HG03103 (cell line): ENCODE results near the gene CAPZB.

Source experiments
- ATAC-seq: cut with Tn5 transposase; IDR thresholded peaks from one replicate; pipeline ENCODE4 v1.9.1; 2021; ENCODE audit warnings: low read depth; ENCODE audit not compliant: unreplicated experiment

The CAPZB gene

DNA sequence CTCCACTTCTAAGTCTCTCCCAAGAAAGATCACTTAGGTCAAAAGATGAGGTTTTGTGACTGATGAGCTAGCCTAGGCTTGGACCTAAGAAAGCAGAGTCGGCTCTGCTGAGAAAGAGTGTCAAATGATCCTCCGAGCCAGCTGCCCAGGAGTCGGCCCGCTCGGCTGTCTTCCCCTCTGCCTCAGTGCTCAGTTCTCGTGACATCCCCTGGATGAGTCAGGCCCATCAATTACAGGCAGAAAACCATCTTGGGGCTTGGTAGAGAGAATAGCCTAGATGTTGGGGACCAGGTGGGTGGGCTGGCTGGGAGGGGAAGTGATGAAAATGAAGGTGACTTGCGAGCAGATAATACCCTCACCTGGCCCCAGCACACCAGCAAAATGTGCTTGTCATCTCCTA lies 112.7 kb downstream of the CAPZB start:
- no peak for ATAC-seq

DNA sequence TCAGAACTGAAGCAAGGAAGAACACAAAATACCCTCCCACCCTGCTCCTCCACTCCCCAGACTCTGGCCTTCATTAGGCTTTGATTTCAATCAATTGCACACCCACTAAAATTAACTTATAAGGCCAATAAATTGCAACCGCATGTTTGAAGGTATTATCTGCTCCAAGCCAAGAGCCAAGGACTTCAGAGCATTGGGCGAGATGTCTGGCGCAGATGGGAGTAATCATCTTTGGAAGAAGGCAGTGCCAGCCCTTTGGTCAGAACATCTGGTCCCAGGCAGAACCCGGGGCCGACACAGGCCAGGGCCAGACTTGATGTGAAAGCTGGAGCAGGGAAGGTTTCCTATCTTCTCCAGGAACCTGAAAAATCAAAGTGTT lies 113.2 kb downstream of the CAPZB start:
- no peak for ATAC-seq

DNA sequence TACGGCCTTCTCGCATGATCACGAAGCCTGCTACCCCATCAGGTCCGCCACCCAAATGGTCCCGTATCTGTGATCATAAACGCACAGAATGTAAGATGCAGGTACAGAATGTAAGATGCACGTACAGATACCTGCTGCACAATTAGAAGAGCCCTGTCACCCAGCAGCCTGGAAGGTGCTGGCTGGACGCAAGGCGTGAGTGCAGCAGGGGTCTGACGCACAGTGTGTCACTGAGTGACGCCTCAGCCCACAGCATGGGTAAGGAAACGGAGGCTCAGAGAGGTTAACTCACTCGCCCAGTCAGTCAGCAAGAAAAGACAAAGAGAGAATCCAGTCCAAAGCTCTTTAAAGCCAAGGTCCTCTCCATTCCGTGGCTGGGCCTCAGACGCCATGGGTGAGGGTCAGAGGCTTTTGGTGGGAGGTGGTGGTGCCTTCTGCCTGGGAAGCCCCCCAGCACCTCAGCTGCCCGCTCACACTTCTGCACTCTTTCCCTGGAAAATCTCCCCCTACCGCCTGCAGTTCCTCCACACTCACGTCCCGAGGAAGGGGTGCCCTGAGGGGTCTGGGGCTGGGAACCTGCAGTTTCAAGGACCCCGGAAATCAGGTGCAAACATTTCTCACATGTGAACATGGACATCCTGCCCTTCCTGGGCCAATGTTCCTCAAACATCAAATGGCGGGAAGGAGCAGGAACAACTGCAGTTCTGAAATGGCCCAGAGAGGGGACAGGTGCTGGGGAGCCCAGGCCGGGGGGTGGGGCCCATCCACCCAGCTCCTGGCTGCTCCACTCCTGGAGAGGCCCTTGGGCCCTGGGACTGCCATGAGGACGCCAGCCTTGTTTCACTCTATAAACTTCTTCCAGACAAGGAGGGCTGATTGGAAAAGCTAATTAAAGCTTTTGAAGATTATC lies 113.9 kb downstream of the CAPZB start:
- ATAC-seq = no peak

DNA sequence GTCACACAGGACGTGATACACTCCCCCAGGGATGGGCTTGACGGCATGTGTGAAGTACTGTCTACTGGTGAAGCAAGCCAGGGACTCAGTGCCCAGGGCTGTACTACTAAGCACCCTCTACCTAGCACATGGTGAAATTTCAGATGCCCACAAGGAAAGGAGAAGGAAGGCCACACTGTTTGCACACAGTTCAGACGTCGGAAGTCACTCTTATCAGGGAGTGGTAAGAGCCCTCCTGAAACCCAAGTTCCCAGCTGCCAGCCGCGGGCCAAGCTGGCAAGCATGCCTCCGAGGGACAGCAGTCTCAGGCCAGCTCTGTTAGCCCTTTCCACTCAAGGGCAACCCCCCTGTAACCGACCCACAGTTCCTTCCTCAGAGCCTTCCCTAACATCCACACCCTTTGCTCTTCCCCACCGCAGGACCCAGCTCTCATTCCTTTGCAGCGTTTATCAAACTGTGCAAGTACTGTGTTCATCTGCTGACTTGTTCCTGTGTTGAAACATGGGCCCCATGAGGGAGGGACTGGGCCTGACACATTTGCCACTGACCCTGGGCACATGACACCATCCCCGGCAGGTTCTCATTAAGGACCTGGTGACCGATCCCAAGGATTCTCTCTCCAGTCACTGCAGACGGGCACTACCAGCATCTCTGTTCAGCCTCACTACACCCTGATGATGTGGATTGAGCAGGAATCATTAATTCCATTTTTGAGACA lies 114.7 kb downstream of the CAPZB start:
- ATAC-seq = no peak

DNA sequence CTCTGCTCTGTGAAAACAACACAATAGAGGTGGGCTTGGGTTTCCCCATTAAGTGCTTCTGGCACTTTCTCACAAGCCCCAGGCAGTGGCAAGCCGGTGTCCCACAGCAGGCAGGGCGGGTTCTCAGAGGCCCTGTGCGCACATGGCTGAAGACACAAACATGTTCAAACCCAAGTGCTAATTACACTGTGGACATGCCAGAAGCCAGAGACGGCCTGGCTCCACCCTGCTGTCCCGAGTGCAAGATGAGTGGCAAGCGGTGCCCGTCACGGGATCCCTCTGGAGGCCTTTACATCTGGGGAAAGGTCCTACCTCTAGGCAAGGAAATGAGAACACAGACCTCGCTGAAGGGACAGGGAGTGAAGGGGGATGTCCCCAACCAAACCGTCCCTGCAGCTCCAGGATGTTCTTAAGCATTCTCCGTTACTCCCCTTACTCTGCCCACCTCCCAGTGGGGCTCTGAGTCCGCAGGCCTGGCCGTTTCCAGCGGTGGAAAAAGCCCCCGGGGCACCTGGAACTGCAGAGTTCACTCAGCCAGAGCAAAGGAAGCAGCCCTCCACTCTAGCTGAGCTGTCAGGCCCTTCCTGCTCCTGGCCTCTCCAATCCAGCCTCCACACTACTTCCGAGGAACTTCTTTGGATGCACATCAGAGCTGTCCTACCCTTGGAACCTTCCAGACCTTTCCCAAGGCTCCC lies 115.8 kb downstream of the CAPZB start:
- ATAC-seq = no peak

DNA sequence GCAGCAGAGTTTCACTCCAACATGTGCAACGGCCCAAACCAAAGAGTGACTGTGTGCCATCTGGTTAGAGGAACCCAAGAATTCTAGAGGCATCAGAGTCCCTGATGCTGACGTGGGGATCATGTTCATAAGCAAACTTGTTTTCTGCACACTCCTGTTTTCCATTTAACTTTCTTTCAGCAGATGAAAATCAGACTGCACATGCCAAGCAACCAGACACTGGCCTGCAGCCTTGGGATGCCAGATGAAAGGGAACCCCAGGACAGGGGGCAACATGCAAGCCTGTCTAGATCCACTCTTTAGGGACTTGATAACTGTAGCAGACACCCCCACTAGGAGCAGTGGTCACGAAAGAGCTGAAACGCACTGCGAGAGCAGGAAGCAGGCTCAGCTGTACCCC lies 116.4 kb downstream of the CAPZB start:
- no peak for ATAC-seq

DNA sequence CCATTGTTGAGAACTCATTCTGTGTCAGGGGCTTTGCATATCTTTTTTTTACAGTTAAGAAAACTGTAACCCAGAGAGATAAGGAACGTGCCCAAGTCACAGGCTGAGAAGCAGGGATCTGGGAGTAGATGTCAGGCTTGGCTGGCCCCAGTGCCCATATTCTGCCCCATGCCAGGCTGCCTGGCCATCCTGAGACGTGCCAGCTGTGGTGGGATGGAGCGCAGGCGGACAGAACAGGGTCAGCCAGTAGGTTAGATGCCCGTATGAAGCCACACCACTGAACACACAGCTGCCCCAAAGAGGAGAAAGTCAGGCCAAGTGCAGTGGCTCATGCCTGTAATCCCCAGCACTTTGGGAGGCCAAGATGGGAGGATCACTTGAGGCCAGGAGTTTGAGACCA lies 117.3 kb downstream of the CAPZB start:
- ATAC-seq = no peak

DNA sequence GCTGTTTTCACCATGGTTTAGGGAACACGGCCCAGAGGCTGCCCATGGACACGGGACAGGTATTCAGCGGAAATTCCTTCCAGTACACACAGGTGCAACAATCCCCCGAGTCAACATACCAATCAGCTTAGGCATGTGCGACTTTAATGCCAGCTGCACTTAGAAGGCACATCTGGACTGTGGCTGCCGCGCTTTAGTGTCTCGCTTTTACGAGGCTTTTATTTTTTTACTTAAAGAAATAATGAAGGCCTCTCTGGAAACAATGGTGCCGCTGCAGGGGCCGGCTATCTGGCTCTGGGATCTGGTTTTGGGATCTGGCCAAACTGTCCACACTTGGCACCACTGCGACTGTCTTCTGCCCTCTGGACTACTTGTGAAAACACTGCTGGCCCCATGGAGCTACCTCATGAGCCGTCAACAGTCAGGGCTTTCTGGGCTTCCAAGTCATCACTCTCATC lies 117.7 kb downstream of the CAPZB start:
- no peak for ATAC-seq

DNA sequence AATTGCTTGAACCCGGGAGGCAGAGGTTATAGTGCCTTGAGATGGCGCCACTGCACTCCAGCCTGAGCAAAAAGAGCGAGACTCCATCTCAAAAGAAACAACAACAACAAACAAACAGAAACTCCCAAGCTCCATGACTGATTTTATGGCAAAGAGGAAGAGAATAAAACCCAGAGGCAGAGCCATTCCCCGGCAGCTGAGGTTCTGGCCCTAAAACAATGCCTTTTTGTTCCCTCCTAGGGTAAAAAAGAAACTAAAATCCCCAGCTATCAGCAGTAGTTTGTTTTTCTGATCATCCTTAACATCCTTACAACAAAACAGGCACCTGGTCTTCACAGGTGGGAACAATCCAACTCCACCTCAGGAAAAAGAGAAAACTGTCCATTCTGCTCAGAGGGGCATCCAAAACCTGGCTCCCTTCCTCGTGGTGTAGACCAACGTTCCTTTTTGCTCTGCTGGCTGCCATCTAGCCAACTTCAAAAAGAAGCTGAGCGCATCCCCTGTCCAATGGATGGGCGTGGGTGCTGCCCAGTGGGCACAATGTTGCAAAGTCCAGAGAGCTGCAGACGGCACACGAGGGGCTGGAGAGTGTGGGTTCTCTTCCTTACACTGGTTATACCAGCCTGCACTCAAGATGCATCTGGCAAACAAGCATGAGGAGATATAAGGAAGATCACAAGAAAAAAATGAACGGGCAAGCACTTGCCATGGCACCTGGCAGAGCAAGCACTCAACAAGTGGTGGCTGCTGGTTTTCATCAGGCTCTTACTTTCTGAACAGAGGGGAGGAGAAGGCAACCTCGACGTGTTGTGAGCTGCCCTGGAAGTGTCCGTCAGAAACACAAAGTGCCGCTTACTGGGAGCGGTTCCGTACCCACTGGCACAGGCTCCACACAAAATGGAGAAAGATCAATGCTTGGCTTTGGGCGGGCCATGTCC lies 118.5 kb downstream of the CAPZB start:
- no peak for ATAC-seq

DNA sequence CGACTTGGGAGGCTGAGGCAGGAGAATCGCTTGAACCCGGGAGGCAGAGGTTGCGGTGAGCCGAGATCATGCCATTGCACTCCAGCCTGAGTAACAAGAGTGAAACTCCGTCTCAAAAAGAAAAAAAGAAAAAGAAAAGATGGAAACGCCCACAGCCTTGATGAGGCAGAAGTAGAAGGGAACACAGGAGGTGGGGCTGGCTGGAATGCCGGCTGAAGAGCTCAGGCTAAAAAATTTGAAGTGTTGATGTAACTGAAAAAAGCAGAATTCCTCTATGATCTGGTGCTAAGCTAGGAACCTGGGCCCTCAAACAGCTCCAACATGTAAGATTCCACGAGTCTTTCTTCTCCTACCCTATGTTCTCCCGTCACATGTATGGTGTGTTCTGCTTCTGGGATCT lies 119.6 kb downstream of the CAPZB start:
- no peak for ATAC-seq

DNA sequence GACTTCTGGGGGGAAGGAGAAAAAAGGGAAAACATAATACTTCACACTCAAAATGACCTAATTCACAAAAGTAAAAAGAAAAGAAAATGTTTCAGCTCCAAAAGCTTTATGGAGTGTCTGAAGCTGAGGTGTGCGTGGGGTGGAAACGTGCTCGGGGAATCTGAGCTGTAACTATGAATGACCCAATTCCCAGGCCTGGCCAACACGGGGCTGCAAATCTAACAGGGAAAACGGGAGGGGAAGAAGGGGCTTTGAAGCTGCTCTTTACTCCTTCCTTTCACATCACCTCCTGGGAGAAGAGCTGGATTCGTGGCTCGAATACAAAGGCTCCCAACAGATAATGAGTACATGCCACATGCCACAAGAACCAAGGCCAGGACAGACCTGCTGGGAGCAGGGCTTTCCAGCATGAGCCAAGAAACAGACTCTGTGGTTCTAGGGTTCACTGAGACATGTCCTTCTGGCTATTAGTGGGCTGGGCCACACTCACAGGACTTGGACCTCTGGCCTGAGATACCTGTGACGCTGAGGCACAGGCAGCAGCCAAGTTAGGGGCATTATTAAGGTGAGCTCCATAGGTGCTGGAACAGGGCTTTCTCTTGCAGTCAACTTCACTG lies 121.7 kb downstream of the CAPZB start:
- ATAC-seq = no peak

DNA sequence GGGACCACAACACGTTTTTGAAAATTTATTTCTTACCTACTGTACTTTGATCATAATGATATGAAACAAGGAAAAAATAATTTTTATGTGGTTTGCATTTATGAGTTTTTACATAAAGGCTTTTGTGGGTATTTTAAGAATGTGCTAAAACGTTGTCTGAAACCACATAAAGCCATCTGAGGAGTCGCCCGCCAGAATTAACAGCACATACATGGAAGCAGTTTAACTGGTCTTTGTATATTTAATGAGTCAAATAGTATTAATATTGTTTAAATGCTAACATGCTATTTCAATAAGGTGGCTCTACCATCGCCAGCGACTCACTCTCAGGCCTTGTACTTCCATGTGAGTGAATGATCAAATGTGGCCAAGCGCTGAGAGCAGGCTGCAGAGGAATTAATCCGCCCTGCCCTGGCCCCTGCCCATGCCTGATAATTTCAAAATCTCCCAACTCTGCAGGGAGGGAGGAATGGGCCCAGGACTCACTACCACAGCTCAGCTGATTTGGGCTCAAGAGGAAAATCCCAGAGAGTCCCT lies 123.7 kb downstream of the CAPZB start:
- ATAC-seq = no peak

DNA sequence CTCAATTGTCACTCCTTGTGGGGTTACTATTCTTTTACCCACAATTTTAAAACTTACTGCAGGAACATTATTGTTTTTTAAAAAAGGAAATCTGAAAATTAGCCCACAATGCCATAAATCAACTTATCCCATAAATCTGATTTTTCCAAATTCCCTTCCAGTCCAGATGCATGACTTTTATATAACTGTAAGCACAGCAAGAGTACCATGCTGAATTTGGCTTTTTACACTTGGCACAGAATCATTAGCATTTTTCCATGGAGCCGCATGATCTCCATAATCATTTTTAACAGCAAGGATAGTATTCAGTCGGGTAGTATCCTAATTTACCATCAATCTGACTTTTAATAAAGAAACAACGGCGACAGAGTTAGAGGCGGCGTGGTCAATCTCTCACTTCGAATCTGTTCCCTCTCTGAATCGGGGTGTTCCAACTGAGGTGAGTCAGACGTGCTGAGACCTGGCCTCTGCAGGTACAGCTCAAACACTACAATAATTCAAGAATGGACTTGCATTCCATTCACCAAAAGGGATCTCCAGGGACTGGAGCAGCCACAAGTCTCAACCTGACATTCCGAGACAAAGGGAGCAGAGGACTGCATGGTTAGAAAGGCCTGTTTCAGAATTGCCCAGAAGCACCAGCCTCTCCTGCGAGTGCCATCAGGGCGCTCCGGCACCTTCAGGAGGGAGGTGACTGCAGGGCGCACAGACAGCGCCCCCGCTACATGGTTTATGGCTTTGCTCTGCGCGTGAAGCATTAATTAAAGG lies 124.3 kb downstream of the CAPZB start:
- no peak for ATAC-seq

DNA sequence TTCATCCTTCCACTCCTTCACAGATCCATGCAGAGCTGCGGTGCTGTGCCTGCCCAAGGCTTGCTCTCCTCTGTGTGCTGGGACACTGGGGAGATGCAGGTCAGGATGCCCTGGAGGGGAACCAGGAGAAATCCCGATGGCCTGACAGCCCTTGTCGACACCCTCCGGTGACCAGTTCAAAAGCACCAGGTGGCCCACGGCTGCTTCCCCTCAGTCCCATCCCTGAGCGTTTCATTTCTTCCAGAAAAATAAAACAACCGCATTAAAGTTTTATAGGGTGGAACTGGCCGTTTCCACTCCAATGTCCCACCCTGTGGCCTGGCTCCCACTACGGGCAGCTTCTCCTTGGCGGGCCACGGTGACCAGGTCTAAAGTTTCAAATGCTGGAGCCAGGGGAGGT lies 124.9 kb downstream of the CAPZB start:
- no peak for ATAC-seq

DNA sequence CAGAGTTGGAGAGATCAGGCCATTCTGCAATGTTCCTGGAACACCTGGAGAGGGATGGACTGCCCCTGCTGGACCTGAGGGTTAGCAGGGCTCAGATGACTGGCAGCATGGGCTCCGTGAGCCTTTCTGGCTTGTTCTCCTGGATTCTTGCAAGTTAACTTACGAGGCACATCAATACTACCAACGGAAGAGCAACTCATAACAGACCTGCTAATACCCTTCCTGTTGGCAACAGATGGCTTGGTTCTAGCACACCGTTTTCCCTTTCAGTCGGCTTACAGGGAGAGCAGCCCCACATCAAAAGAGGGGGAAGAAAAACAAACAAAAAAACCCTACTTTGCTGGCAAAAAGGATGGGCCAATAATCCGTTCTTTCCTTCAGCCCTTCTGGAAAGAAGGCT lies 125.3 kb downstream of the CAPZB start:
- ATAC-seq = no peak

DNA sequence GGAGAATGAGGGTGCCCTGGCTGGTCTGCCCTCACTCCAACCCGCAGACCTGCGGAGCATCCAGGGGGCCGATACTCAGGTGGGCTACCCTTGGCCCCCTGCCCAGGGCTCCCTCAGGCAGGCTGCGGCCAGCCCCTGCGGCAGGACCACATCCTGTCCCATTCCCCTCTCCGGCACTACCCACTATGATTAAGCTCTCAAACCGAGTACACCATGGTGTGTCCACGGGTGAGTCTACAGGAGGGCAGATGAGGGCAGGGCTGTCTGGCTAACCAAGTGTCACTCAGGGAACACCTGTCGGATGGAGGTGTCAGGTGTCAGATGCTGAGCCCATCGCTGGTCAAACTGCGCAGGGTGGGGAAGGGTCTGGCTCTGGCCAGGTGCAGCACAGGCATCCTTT lies 126.0 kb downstream of the CAPZB start:
- ATAC-seq = no peak

DNA sequence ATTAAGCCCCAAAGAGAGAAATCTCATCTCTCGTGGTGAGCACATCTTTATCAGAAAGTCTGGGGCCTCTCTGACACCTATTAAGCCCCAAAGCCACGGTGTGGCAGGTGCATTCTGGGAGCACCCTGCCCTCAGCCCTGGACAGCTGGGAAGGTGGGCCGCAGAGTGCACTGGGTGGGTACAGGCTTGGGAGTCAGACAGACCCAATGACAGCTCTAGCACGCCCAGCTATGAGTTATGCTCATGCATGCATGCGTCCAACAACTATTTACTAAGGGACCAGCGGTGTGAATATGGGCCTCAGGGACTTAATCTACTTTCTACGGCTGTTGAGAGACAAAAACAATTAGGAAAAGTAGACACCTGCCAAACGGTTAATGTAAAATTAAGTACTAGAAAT lies 126.6 kb downstream of the CAPZB start:
- ATAC-seq = no peak

DNA sequence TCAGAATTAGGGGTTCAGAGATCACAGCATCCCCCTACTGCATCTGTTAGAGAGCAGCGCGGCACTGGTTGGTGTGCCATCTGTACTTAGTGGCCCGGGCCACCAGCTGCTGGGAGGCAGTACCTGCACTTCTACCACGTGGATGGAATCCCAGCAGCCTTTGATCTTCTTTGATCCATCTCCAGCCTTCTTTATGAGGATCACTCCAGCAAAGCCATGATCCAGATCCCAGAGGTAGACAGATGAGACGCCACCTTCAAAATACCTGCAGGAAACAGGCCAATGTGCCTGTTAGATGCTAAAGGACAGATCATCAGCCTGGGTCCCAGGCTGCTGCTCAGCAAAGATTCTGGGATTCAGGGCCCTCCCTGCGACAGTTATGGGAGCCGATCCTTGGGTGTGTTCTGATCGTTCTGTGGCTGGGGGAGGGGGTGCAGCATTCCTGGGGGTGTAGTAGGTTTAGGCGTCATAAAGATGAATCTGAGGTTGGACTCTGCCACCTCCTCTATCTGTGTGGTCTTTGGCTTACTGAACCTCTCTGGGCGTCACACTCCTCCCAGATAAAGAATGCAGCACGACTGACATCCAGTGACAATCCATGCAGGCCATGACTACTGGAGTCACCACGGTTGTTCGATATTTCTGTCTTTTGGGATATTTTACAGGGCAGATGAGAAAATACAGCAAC lies 127.9 kb downstream of the CAPZB start:
- no peak for ATAC-seq
